Stomach (tissue), 4 donors: ENCODE measurements around the gene NCF4.

Source experiments
- EP300 ChIP-seq: sonication (generic); formaldehyde crosslinking; IDR thresholded peaks from one replicate; pipeline ENCODE4 v1.6.1; 2017; ENCODE audit warnings: antibody characterized with exemption
- POLR2A ChIP-seq, 4 donors: fragments of 450-650 bp; IDR thresholded peaks; one replicate each; pipeline ENCODE4 v1.6.1; 2016; ENCODE audit warnings: antibody characterized with exemption in 4 of 4, control low read depth in 2 of 4, mild to moderate bottlenecking in 1 of 4, moderate library complexity in 1 of 4
- POLR2AphosphoS5 ChIP-seq, 3 donors: sonication (generic); formaldehyde crosslinking; IDR thresholded peaks; one replicate each; pipeline ENCODE4 v1.6.1; 2016; ENCODE audit warnings: antibody characterized with exemption in 3 of 3
- TF ChIP-seq, protein P1 (sequence below), 7 experiments: fragments of 450-650 bp in 4 of 7; fragments of 200-600 bp in 3 of 7; sonication (generic) in 3 of 7; IDR thresholded peaks; one replicate each; pipeline ENCODE4 v1.5.1; 2016 to 2019; ENCODE audit warnings: antibody characterized with exemption in 7 of 7, control low read depth in 2 of 7, mild to moderate bottlenecking in 1 of 7

DNA sequence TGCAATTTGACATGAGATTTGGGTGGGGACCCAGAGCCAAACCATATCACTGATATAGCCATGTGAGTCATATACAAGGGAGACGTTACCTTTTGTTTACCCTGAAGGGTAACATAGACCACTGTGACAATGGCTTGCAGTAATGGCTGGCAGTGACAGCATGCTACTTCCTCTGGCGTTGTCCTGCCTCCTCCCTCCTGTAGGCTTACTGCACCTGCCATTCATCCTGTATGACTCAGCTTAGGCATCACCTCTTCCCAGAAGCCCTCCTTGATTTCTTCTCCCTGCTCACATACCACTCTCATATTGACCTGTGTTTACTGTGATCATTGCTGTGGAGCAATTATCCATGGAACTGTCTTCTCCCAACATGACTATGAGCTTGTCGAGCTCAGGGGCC lies 32.0 kb upstream of the NCF4 start:
- TF ChIP-seq EP300 = no peak
- TF ChIP-seq, protein P1, sequence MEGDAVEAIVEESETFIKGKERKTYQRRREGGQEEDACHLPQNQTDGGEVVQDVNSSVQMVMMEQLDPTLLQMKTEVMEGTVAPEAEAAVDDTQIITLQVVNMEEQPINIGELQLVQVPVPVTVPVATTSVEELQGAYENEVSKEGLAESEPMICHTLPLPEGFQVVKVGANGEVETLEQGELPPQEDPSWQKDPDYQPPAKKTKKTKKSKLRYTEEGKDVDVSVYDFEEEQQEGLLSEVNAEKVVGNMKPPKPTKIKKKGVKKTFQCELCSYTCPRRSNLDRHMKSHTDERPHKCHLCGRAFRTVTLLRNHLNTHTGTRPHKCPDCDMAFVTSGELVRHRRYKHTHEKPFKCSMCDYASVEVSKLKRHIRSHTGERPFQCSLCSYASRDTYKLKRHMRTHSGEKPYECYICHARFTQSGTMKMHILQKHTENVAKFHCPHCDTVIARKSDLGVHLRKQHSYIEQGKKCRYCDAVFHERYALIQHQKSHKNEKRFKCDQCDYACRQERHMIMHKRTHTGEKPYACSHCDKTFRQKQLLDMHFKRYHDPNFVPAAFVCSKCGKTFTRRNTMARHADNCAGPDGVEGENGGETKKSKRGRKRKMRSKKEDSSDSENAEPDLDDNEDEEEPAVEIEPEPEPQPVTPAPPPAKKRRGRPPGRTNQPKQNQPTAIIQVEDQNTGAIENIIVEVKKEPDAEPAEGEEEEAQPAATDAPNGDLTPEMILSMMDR (IDR thresholded peaks at IDR 0.05) = no peak
- no peak for TF ChIP-seq POLR2A (IDR thresholded peaks at IDR 0.05)
- TF ChIP-seq POLR2AphosphoS5 (IDR thresholded peaks at IDR 0.05) = no peak
